K562 (cell line): Measurements from ENCODE around the gene PSMB11. TPM values are rescaled to one million over a fixed set of nuclear protein-coding genes. Genes with fewer than 3 reads are reported as not detected.
A peak's percentile ranks its signal among the peaks of the same experiment; 100 is the strongest.

Source experiments
- BRD9 ChIP-seq: fragments of 450-650 bp; IDR thresholded peaks from 2 replicates; pipeline ENCODE4 v1.6.1; 2018; ENCODE audit warnings: low read depth; ENCODE audit not compliant: partially characterized antibody
- EP300 ChIP-seq: IDR thresholded peaks from 2 replicates; pipeline ENCODE4 v1.6.1; 2012; ENCODE audit warnings: low read length, improper control_type of control experiment
- ESRRA ChIP-seq: fragments of 450-650 bp; IDR thresholded peaks from 2 replicates; pipeline ENCODE4 v1.6.1; 2014; ENCODE audit warnings: low read depth, mild to moderate bottlenecking, moderate library complexity, borderline replicate concordance
- HCFC1 ChIP-seq: IDR thresholded peaks from 2 replicates; pipeline ENCODE4 v1.6.1; 2012; ENCODE audit warnings: low read depth, low read length, improper control_type of control experiment
- HDAC1 ChIP-seq, 2 experiments: fragments of 450-650 bp; IDR thresholded peaks; 2 replicates each; pipeline ENCODE4 v1.6.1; 2016 to 2017; ENCODE audit warnings: inconsistent platforms in 1 of 2, mild to moderate bottlenecking in 1 of 2, moderate library complexity in 1 of 2
- HMG20B ChIP-seq: fragments of 250-450 bp; sonication (Bioruptor Pico); IDR thresholded peaks from 2 replicates; pipeline ENCODE4 v1.5.0; 2021; ENCODE audit warnings: mild to moderate bottlenecking
- ILK ChIP-seq: fragments of 450-650 bp; IDR thresholded peaks from 2 replicates; pipeline ENCODE4 v1.6.1; 2016; ENCODE audit warnings: missing genetic modification characterization, low read depth, mild to moderate bottlenecking, missing compliant biosample characterization, moderate library complexity, borderline replicate concordance
- RBM34 ChIP-seq: fragments of 200-400 bp; formaldehyde crosslinking; IDR thresholded peaks from 2 replicates; pipeline ENCODE4 v1.6.1; 2018; ENCODE audit warnings: low read length, borderline replicate concordance; ENCODE audit not compliant: insufficient read depth
- RNF2 ChIP-seq: sonication (generic); IDR thresholded peaks from 2 replicates; pipeline ENCODE4 v1.6.1; 2016
- SIN3A ChIP-seq, 2 experiments: fragments of 150-350 bp in 1 of 2; IDR thresholded peaks; 2 replicates each; pipeline ENCODE4 v1.6.1; 2011 to 2016; ENCODE audit warnings: borderline replicate concordance in 2 of 2, low read depth in 2 of 2, low read length in 2 of 2, mild to moderate bottlenecking in 2 of 2, moderate library complexity in 2 of 2; ENCODE audit not compliant: control insufficient read depth in 1 of 2
- TRIM24 ChIP-seq, 2 experiments: fragments of 450-650 bp; IDR thresholded peaks; 2 replicates each; pipeline ENCODE4 v1.6.1; 2016
- TRIM28 ChIP-seq: fragments of 450-650 bp; IDR thresholded peaks from 2 replicates; pipeline ENCODE4 v1.6.1; 2017
- ZBTB1 ChIP-seq: sonication (generic); formaldehyde crosslinking; IDR thresholded peaks from 2 replicates; pipeline ENCODE4 v1.8.1; 2023; ENCODE audit warnings: missing genetic modification reagents, low read depth, mild to moderate bottlenecking, borderline replicate concordance
- ZKSCAN3 ChIP-seq: fragments of 250-450 bp; sonication (Bioruptor Pico); IDR thresholded peaks from 2 replicates; pipeline ENCODE4 v1.4.0; 2020
- ZNF121 ChIP-seq: sonication (generic); formaldehyde crosslinking; conservative IDR thresholded peaks from 2 replicates; pipeline ENCODE4 v1.8.0; 2022; ENCODE audit warnings: missing genetic modification reagents
- ZNF707 ChIP-seq: fragments of 250-450 bp; sonication (Bioruptor Pico); conservative IDR thresholded peaks from 2 replicates; pipeline ENCODE4 v1.8.0; 2022; ENCODE audit warnings: inconsistent platforms, mild to moderate bottlenecking, moderate library complexity
- ZNF717 ChIP-seq: fragments of 250-450 bp; sonication (Bioruptor Pico); IDR thresholded peaks from 2 replicates; pipeline ENCODE4 v1.5.0; 2021
- polyA plus RNA-seq, 8 experiments: library from polyadenylated mRNA; depleted of rRNA in 4 of 8; stranded (reverse) in 5 of 8; unstranded in 3 of 8; fragments of >200 nt; fragmentation: Nextera tagmentation in 2 of 8; fragmentation: Illumina TruSeq in 1 of 8; extraction: Ambion mirVana in 2 of 8; extraction: Trizol in 1 of 8; gene quantifications; 2 replicates each; pipeline versions ENCODE4 v1.2.1 to v1.2.3, GENCODE V29; 2011 to 2014; ENCODE audit warnings: inconsistent platforms in 1 of 8, missing spikeins in 1 of 8
- total RNA-seq, 7 experiments: library from RNA; depleted of rRNA in 6 of 7; stranded (reverse); fragments of >200 nt in 6 of 7; fragmentation: Illumina TruSeq in 2 of 7; extraction: Trizol in 2 of 7; gene quantifications; 2 replicates each; pipeline versions ENCODE4 v1.2.1 to v1.2.3, GENCODE V29; 2011 to 2021; ENCODE audit warnings: low replicate concordance in 1 of 7
- TF ChIP-seq, protein P1 (sequence below): fragments of 450-650 bp; formaldehyde crosslinking; IDR thresholded peaks from 2 replicates; pipeline ENCODE4 v1.4.0; 2020; ENCODE audit warnings: mild to moderate bottlenecking, moderate library complexity
- TF ChIP-seq, protein P2 (sequence below): fragments of 450-650 bp; IDR thresholded peaks from 2 replicates; pipeline ENCODE4 v1.6.1; 2018; ENCODE audit not compliant: partially characterized antibody
- TF ChIP-seq, protein P3 (sequence below): fragments of 450-650 bp; IDR thresholded peaks from 2 replicates; pipeline ENCODE4 v1.7.1; 2018; ENCODE audit warnings: mild to moderate bottlenecking, low read depth; ENCODE audit not compliant: partially characterized antibody

The PSMB11 gene
- total and polyA plus RNA-seq, 9 of the 15 experiments (the other 6 are each of a cell fraction or from before 2014, with no cell fraction given): not detected

DNA sequence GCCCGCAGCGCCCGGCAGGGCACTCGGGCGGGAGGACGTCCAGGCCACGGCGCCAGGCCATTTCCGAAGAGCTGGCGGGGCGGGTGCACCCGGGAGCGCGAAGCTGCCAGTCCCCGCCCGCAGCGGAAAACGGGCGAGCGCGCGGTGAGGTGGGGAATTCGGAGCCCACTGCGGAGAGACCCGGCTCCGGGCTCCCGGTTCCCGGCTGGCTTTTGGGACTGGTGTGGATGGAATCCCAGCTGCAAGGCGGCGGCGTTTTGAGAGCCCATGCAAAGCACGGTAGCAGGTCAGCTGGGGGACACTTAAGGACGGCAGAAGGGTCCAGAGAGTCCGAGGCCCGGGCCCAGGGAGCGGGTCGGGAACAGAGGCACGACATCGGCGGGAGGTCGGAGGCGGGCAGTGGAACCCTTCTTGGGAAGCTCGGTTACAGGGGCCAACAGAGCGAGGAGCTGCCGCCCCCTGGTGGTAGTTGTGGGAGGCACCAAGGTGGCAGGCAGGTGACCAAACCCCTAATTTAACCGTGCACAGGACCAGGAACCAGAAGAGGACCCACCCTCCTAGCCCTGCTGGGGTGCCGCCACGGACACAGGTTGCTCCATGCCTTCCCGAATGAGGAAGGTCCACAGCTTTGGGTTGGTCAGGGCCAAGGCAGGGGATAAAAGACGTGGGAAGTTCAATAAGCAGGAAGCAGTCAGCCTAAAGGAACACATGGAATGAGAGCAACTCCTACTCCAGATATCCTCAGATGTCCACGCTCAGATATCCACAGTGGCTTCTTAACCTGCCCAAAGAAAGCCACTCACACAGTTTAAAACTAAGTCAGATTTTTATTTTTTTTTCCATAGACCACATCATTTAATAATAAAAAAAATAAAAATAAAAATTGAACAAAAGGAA is 16.0 kb downstream of the PSMB11 start (continued):
- TF ChIP-seq ZNF707 (CRISPR knock-in tag) (no peak), HCFC1 (no peak), HMG20B (CRISPR knock-in tag) (0 out of 2 replicates have a peak, but pooled peaks have one; percentile 63), BRD9 (no peak), HDAC1 (IDR thresholded peaks at IDR 0.05) (0 out of 4 replicates have a peak, but pooled peaks of 1 of the 2 experiments have one; percentile 22), RNF2 (no peak), ILK (tag) (no peak), ZNF717 (CRISPR knock-in tag) (no peak), SIN3A (IDR thresholded peaks at IDR 0.05; ENCODE audit: borderline replicate concordance in 2 of 2, control insufficient read depth in 1 of 2, low read depth in 2 of 2, low read length in 2 of 2) (no peak; a peak in 1 of 4 replicates), ZNF121 (CRISPR knock-in tag) (0 out of 2 replicates have a peak, but pooled peaks have one; percentile 4), ZBTB1 (no peak; the same call in 1 of the 2 replicates), TRIM24 (IDR thresholded peaks at IDR 0.05) (no peak), ESRRA (peak; percentile 43; the same call in 1 of the 2 replicates), RBM34 (no peak), ZKSCAN3 (CRISPR knock-in tag) (no peak), EP300 (no peak), TRIM28 (0 out of 2 replicates have a peak, but pooled peaks have one; percentile 38)
- TF ChIP-seq, protein P1, sequence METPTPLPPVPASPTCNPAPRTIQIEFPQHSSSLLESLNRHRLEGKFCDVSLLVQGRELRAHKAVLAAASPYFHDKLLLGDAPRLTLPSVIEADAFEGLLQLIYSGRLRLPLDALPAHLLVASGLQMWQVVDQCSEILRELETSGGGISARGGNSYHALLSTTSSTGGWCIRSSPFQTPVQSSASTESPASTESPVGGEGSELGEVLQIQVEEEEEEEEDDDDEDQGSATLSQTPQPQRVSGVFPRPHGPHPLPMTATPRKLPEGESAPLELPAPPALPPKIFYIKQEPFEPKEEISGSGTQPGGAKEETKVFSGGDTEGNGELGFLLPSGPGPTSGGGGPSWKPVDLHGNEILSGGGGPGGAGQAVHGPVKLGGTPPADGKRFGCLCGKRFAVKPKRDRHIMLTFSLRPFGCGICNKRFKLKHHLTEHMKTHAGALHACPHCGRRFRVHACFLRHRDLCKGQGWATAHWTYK (CRISPR knock-in tag): no peak
- TF ChIP-seq, protein P2, sequence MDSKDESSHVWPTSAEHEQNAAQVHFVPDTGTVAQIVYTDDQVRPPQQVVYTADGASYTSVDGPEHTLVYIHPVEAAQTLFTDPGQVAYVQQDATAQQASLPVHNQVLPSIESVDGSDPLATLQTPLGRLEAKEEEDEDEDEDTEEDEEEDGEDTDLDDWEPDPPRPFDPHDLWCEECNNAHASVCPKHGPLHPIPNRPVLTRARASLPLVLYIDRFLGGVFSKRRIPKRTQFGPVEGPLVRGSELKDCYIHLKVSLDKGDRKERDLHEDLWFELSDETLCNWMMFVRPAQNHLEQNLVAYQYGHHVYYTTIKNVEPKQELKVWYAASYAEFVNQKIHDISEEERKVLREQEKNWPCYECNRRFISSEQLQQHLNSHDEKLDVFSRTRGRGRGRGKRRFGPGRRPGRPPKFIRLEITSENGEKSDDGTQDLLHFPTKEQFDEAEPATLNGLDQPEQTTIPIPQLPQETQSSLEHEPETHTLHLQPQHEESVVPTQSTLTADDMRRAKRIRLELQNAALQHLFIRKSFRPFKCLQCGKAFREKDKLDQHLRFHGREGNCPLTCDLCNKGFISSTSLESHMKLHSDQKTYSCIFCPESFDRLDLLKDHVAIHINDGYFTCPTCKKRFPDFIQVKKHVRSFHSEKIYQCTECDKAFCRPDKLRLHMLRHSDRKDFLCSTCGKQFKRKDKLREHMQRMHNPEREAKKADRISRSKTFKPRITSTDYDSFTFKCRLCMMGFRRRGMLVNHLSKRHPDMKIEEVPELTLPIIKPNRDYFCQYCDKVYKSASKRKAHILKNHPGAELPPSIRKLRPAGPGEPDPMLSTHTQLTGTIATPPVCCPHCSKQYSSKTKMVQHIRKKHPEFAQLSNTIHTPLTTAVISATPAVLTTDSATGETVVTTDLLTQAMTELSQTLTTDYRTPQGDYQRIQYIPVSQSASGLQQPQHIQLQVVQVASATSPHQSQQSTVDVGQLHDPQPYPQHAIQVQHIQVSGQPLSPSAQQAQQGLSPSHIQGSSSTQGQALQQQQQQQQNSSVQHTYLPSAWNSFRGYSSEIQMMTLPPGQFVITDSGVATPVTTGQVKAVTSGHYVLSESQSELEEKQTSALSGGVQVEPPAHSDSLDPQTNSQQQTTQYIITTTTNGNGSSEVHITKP: peak; percentile 37
- TF ChIP-seq, protein P3, sequence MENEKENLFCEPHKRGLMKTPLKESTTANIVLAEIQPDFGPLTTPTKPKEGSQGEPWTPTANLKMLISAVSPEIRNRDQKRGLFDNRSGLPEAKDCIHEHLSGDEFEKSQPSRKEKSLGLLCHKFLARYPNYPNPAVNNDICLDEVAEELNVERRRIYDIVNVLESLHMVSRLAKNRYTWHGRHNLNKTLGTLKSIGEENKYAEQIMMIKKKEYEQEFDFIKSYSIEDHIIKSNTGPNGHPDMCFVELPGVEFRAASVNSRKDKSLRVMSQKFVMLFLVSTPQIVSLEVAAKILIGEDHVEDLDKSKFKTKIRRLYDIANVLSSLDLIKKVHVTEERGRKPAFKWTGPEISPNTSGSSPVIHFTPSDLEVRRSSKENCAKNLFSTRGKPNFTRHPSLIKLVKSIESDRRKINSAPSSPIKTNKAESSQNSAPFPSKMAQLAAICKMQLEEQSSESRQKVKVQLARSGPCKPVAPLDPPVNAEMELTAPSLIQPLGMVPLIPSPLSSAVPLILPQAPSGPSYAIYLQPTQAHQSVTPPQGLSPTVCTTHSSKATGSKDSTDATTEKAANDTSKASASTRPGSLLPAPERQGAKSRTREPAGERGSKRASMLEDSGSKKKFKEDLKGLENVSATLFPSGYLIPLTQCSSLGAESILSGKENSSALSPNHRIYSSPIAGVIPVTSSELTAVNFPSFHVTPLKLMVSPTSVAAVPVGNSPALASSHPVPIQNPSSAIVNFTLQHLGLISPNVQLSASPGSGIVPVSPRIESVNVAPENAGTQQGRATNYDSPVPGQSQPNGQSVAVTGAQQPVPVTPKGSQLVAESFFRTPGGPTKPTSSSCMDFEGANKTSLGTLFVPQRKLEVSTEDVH: no peak
